Anterior cingulate cortex (tissue), 58 donors: ENCODE results near the gene CNTNAP5.
"Not testable (repeated sequence)": the region's sequence is repeated elsewhere in the genome, so short reads cannot be mapped to it uniquely, and the experiment has no call there.

Experiments used
- DNase-seq, 58 donors: peaks; one replicate each; lab custom pipeline; 2025; lab: John Stamatoyannopoulos, UW

The CNTNAP5 gene

DNA sequence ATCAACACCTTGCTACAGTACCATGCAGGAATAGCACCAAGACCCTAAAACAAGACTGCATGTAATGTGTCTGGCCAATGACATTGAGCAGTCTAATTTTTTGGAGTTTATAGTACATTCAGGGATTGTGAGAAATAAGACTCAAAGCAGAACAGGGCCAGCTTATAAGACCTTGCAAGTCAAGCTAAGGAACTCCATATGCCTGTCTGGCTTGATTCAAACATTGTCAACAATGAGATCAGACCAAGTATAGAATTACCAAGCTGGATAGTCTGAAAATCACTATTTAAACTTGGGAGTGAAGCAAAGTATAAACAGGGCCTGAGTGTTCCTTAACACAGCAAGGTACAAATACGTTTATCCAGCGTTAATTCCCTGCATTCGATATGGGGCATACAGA is 370.9 kb downstream of the CNTNAP5 start:
- no peak for DNase-seq

DNA sequence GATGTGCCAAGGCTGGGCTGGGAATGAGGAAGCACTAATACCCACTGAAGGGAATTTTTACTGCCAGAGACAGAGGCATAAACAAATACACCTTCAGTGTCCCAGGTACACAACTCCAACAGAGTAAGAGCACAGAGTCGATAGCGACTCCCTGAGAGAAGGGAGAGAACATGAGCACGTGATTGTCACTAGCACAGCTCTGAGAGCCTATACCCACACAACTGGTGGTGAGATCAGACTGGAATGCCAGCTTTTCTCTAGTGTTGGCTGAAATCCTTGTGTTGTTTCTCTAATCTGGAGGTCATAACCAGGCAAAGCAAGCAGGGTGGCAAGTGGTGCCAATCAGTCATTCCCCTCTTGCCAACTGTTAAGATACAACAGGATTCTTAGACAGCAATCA is 377.2 kb downstream of the CNTNAP5 start:
- DNase-seq = no peak

DNA sequence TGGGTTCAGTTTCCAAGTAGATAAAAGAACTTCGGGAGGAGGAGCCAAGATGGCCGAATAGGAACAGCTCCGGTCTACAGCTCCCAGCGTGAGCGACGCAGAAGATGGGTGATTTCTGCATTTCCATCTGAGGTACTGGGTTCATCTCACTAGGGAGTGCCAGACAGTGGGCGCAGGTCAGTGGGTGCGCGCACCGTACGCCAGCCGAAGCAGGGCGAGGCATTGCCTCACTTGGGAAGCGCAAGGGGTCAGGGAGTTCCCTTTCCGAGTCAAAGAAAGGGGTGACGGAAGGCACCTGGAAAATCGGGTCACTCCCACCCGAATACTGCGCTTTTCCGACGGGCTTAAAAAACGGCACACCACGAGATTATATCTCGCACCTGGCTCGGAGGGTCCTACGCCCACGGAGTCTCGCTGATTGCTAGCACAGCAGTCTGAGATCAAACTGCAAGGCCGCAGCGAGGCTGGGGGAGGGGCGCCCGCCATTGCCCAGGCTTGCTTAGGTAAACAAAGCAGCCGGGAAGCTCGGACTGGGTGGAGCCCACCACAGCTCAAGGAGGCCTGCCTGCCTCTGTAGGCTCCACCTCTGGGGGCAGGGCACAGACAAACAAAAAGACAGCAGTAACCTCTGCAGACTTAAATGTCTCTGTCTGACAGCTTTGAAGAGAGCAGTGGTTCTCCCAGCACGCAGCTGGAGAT is 382.9 kb downstream of the CNTNAP5 start:
- not testable (repeated sequence) for DNase-seq

DNA sequence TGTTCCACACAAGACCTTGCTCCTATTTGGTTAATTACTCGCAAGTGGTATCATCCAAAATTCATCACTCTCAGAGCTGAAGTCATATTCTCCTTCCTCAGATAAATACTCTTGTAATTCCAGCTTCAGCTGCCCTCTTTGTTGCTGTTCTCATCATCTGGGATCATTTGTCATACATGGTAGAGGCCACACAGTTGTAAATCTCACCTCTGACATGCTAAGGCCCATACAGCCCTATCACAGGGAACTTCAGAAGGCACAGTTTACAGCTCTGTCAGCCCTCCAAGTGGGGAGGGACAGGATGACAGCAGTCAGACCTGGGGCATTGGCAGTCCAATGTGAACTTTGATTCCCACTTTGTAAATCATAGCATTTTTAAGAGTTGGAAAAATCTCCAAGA is 399.0 kb downstream of the CNTNAP5 start:
- no peak for DNase-seq

DNA sequence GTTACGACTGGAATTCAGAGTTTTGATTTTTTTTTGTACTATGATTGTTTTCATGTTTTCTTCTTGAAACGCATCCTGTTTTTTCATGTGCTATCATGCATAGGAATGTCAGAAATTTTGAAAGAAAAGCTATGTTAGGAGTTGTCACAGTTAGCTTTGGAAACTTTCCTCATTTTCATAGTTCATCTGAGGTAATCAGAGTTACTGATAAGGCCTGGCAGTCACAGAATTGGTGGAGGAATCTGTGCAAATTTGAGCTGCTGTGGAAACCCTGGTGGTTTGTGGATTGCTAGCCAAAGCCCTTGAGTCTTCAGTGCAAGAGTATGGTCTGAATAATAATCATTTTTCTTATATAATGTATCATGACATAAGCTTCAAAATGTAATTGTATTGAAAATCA is 401.0 kb downstream of the CNTNAP5 start:
- DNase-seq = no peak

DNA sequence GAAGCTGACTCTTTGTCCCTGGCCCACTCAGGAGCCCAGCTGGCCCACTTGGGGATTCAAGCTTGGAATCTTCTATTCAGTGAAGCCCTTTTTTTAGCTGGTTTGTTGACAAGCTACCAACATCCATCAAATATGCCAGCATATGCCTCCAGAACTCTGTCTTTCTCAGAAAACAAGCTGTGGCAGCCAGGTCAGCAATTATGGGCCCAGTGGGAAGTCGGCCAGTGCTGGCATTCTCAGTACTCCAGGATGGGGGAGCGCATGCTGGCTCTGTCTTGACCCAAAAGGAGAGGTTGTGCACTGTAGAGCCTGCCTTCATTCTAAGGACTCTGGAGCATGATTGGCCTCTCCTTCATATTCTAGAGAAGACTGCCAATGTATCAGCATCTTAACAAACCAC is 401.5 kb downstream of the CNTNAP5 start:
- DNase-seq = peak in 35 of 58 donors; percentile 3 to 73 (median 23)

DNA sequence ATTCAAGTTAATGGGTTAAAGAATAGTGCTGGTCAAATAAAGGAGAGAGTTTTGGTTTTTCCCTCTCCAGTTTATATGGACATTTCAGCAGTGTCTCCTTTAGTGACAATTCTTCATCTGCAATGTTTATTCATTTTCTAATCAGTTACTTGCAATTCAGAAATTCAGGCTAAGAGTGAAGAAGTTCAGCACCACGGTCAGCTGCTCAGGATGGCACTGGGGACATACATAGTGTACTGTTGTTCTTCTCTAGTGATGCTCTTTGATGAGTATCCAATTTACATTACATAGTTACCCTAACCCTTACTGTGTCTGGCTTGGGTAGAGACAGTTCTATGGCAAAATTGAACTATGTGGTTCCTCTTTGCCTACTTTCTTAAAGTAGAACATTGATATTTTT is 412.7 kb downstream of the CNTNAP5 start:
- DNase-seq = no peak

DNA sequence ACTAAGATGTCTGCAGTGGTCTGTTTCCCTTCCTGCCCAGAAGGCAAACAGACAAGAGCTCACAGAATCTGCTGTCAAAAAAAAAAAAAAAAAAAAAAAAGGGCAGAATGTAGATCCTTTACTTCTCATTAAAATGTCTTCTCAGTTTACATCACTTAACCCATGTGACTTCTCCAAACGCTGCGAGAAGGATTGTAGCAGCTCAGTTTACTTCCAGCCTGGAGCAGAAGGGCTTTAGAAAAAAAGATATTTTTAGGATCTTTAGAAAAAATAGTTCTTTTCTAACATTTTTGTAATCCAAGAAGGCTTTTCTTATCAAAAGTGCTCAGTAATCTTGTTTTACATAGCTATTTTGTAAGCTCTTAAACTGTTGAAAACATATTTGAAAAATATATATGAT is 425.4 kb downstream of the CNTNAP5 start:
- no peak for DNase-seq

DNA sequence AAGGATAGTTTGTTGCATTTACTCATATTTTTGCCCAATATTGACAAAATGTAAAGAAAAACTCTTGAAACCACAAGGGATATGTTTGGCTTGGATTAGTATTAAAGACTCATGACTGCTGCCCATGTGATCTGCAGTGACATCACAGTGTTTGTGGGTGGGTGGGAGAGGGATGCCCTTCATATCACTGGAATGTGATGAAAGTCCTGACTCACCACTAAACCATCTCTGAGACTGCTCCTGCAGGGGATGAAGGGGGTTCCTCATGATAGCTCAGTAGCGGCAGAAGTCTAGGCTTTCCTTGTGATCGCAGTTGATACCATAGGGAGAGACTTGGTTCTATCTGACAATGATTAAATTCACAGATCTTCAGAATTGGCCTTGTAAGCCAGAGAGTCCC is 451.2 kb downstream of the CNTNAP5 start:
- DNase-seq = no peak

DNA sequence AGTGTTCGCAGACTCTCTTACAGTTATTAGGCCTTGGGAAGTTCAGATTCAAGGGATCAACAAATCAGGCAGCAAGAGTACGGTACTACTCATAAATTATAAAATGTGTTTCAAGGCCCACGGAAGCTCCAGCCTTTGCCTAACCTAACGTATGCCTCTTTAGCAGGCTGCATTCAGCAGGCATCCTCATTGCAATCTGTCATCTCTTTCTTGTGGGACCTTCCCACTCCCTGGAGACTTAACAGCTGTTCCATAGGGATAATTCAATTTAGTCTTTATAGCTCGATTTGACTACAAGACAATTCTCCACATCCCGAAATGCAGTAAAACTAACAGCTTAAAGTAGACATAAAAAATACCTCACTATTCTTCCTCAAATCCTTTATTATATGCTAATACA is 453.7 kb downstream of the CNTNAP5 start:
- peak in 1 of 58 donors; percentile 18 for DNase-seq

DNA sequence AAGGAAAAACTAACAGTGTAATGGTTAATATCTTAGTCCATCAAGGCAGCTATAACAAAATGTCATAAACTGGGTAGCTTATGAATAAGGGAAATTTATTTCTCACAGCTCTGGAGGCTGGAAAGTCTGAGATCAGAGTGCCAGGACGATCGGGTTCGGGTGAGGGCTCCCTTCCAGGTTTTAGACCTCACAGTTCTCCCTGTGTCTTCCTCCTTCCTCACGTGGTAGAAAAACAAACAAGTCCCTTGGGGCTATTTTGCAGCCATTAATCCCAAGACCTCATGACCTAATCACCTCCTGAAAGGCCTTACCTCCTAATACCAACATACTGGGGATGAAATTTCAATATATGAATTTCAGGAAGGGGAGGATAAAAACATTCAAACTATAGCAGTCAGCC is 455.9 kb downstream of the CNTNAP5 start:
- DNase-seq = no peak

DNA sequence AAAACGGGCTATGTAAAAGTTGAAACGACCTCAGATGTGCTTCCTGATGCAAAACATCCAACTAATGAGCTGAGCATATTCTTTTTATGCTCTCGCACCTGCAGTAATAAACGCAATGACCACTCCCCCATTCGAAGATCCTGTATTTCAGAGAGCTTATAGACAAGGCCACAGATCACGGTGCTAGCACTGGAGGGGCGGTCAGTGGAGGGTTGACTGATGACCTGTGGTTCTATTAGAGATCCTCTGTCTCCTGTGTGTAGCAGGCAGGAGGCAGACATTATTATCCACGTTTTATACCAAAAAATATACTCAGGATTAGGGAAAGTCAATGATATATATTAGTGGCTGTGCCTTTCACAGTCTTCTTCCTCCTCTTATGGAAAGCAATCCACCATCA is 457.0 kb downstream of the CNTNAP5 start:
- DNase-seq = no peak

DNA sequence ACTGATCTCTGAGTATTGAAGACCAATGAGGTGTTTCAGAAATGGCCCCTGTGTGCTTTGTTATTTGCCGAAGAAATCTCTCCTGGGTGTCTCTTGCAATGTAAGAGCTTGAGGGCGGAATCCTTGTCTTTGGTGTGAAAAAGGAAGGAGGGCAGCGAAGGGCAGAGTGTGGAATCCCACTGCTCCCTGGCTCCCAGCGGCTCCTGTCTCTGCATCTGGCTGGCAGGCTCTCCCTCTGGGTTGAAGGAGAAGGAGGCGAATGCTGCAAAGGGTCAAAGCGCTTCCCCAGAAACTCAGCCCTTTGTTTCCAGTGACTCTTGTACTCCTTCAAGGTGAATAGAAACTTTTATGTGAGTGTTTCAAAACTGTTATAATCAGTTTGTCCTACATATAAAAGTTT is 457.5 kb downstream of the CNTNAP5 start:
- DNase-seq = no peak

DNA sequence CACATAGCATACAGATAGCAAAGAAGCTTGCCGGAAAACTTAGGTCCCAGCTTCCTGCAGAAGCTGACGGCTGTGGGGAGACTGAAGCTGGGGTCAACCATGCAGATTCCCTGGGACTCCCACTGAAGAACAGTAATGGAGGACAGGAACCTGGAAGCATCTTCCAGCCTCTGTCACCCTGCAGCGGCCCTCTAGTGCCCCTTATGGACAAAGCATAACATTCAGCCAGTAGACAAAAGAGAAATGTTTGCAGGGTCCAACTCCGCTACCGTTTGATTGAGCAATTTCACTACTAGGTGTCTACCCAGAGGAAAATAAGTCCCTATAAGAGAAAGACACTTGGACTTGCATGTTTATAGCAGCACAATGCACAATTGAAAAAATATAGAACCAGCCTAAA is 460.6 kb downstream of the CNTNAP5 start:
- no peak for DNase-seq

DNA sequence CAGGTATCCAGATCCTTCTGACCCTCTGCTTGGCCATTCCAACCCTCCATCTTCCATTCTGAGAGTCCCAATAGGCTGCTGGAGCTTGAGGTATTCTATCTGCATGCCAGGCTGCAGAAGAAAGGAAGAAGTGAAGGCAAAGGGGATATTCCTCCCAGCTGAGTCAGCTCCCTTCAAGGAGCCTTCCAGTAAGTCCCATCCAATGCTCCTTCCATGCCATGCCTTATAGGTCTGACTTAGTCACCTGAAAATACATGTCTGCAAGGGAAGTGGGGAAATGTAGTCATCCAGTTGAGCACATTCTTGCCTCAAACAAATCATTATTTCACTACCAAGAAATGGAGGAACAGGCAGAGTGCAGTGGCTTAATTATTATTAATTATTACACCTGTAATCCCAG is 464.6 kb downstream of the CNTNAP5 start:
- DNase-seq = no peak

DNA sequence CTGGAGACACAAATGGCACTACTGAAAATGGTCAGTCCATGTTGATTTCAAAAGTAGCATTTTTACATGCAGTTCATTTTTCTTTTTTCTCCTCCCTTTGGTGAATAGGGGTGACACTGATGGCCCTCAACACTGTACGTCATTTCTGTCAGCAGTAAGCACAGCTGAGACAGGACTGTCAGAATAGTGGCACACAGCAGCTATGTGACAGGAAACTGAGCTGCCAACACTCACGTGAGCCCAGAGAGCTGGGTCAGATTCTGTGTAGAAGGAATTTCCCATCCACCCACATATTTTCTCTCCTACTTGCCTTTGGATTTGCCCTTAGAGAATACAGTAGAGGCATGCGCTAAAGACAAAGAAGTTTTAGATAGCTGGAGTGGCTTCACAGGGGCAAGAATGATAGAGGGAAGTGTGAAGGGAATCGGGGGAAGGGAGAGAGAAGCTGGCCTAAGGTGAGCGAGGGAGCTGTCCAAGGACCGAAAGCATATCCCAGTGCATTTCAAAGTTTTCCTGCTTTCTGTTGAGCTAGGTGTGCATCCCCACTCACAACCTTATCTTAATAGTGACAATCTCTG is 476.6 kb downstream of the CNTNAP5 start:
- no peak for DNase-seq

DNA sequence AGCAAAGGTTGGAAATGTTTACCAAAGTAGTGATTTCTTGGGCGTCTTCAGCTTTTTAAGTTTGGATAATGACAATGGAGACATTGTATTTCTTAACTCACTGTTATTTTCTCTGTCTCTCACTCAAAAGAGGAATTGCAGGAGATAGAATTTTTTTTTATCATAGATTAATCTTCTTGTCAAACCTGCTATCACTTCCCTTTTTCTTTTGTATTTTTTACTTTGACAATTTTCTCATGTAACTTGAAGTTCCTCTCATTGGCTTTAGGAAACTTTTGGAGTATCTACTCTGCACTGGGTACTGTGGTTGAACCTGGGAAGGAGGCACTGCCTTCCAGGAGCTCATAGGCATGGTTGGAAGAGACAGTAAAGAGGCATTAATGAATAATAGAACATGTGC is 489.1 kb downstream of the CNTNAP5 start:
- DNase-seq = no peak

DNA sequence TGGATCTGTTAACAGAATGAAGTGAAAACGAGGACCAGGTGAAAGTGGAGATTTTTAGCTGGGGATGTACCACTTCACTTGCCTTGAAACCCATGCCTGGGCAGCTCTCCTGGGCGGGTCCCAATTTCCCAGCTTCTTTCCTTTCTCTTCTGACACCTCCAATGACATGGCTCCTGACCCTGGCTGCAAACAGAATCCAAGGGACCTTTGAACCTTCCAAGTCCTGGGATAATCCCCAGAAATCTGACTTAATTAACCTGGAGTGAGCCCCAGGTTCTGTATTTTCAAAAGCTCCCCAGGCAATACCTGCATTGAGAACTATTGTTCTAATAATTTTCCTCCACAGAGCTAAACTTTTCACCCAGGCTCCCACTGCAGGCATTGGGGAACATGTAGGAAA is 495.9 kb downstream of the CNTNAP5 start:
- DNase-seq = no peak

DNA sequence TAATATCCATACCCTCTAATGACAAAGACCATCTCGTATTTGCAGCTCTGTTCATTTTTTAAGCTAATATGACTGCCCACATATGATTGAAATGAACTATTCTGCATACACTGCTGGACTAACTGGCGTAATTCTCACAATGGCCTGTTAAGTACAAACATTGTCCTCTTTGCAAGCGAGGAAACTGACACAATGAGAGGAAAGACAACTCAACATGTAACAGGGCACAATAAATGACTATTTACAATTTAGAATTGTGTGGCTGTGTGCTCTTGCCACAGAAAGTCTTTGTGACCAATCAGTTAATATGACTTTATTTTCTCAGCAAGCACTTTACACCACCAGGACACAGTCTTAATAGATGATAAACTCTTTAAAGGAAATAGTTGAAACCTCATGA is 498.0 kb downstream of the CNTNAP5 start:
- no peak for DNase-seq

DNA sequence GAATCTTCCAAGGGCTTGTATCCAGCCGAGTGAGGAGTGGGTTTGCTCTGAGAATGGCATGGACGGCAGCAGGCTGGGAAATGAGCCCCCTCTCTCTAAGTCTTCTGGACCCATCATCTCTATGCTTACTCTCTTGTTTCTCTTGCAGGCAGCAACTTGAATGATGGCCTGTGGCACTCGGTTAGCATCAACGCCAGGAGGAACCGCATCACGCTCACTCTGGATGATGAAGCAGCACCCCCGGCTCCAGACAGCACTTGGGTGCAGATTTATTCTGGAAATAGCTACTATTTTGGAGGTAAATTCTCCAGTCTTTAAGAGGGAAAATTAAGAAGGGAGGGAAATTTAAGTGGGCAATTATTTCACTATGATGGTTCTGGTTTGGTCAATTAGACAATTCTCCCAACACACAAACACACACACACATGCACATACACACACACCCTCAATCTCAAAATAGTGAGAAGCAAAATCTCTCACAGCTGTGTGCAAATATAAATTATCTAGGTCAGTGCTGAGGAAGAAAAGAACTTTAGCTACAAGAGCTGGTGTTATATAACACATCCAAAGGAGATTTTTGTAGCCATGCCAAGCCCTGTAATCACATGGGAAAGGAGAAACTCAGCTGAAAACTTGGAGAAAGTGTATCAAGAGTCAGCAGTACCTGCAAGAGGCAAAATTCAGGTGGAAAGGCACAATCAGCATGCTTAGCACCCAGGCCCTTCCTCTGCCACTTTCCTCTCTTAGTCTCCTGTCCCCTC is 499.2 kb downstream of the CNTNAP5 start:
- DNase-seq = peak in 8 of 58 donors; percentile 3 to 48 (median 16)

DNA sequence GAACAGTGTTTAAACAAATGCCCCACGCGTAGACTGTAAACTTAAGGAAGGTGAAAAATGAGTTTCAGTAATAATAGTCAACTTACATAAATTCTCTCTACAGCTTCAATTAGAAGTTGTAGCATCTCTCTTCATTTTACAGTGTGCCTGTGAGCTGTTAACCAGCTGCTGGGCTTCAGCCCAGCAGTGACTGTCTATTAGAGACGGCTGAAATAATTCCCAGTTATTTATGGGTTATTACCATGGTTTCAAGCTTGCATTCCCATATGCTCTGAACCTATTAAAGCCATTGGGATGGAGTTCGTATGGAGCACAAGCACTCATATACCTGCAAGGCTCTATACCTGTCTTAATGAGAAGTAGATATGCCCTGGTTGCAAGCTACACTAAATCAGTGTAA is 501.1 kb downstream of the CNTNAP5 start:
- no peak for DNase-seq

DNA sequence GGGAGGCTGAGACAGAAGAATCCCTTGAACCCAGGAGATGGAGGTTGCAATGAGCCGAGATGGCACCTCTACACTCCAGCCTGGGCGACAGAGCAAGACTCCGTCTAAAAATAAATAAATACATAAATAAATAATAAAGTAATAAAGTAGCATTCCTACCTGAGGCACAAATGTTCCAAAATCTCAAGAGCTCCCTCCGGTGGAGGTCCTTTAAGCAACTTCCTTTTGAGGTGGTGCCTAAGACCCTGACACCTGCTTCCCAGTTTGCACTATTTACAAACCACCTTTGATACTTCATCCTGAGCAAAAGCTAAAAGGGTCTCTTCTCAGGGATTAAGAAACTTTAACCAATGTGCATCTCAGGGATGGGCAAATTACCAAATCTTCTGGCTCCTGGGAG is 505.1 kb downstream of the CNTNAP5 start:
- DNase-seq = no peak
